Coronary artery (tissue), 2 donors: ENCODE data around the gene MAN2A2.
"Not testable (repeated sequence)": the region's sequence is repeated elsewhere in the genome, so short reads cannot be mapped to it uniquely, and the experiment has no call there.

ENCODE experiments used
- DNase-seq: peaks from one replicate; pipeline ENCODE4 v3.0.0-alpha.2; 2017; ENCODE audit warnings: low spot score
- H3K27ac ChIP-seq, 2 donors: fragments of 200-600 bp; sonication (generic); one replicate each; pipeline ENCODE4 v1.5.1; 2016 to 2019
- H3K4me3 ChIP-seq: fragments of 200-600 bp; sonication (generic); 2 replicates; pipeline ENCODE4 v1.5.1; 2016; ENCODE audit warnings: mild to moderate bottlenecking, moderate library complexity
- CTCF ChIP-seq: fragments of 200-600 bp; sonication (generic); IDR thresholded peaks from one replicate; pipeline ENCODE4 v1.5.1; 2019; ENCODE audit warnings: antibody characterized with exemption

Gene MAN2A2

GRCh38 chr15:90890839-90891238 lies 12.3 kb upstream of the MAN2A2 start:
- no peak overlapping the region for H3K27ac ChIP-seq
- H3K4me3 ChIP-seq, result no peak overlapping the region
- no peak for DNase-seq
- TF ChIP-seq CTCF, result no peak

GRCh38 chr15:90891346-90891949 lies 11.7 kb upstream of the MAN2A2 start:
- DNase-seq, result no peak
- Histone ChIP-seq H3K27ac (no peak overlapping the region), H3K4me3 (no peak overlapping the region)
- no peak for TF ChIP-seq CTCF

- Histone ChIP-seq H3K4me3 (no peak overlapping the region), H3K27ac (no peak overlapping the region)
- DNase-seq, result no peak
- TF ChIP-seq CTCF, result no peak
These were observed 11.1 kb upstream of the MAN2A2 start for GRCh38 chr15:90892023-90892422.

- no peak overlapping the region for H3K4me3 ChIP-seq
- DNase-seq, result no peak
- H3K27ac ChIP-seq, result no peak overlapping the region
- no peak for TF ChIP-seq CTCF
These were observed 10.5 kb upstream of the MAN2A2 start for GRCh38 chr15:90892498-90893174.

GRCh38 chr15:90893175-90894090 lies 9.7 kb upstream of the MAN2A2 start:
- no peak for DNase-seq
- TF ChIP-seq CTCF, result no peak
- Histone ChIP-seq H3K4me3 (no peak overlapping the region), H3K27ac (no peak overlapping the region)

- H3K4me3 ChIP-seq, result no peak overlapping the region
- DNase-seq, result no peak
- no peak for TF ChIP-seq CTCF
- H3K27ac ChIP-seq, result no peak overlapping the region
These were observed 7.5 kb upstream of the MAN2A2 start for GRCh38 chr15:90895571-90896117.

- not testable (repeated sequence) for H3K27ac ChIP-seq, H3K4me3 ChIP-seq, DNase-seq
These were observed 5.9 kb upstream of the MAN2A2 start for GRCh38 chr15:90897131-90897655.
